NCI-H526 (cell line): Measurements from ENCODE around the gene RHOD.

Source experiments
- DNase-seq, 2 experiments: peaks; one replicate each; lab custom pipeline; 2025; lab: John Stamatoyannopoulos, UW

RHOD gene

DNA sequence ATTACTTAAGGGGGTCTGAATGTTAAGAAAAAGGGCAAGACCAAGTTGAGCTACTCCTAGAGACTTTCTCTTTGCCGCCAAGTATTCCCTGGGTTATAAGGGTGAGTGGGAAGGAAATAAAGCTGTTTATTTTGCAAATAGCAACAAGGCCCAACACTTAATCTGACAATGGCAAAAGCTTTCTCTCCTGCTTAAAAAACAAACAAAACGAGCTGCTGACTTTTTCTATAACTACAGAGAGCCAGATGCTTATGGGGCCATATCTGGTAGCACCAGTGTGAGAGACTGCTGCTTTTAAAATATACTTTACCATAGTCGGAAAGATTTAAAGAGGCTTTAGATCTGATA lies 60.1 kb downstream of the RHOD start:
- no peak for DNase-seq

DNA sequence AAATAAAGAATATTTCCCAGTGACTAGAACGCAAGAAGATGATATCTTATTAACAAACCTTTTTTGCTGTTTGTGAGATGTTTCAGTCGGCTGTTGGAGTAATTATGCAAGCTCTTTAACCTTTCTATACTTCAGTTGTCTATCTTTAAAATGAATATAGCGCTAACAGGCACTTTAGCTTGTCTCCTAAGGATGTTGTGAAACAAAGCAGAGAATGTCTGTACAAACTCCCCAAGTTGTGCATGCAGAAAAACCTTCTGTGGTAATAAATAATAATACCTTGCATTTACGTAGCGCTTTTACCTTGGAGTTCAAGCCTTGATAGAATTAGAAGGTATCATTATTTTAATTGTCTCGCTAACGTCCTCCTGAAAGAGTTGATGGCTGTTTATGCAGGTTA lies 60.5 kb downstream of the RHOD start:
- no peak for DNase-seq

DNA sequence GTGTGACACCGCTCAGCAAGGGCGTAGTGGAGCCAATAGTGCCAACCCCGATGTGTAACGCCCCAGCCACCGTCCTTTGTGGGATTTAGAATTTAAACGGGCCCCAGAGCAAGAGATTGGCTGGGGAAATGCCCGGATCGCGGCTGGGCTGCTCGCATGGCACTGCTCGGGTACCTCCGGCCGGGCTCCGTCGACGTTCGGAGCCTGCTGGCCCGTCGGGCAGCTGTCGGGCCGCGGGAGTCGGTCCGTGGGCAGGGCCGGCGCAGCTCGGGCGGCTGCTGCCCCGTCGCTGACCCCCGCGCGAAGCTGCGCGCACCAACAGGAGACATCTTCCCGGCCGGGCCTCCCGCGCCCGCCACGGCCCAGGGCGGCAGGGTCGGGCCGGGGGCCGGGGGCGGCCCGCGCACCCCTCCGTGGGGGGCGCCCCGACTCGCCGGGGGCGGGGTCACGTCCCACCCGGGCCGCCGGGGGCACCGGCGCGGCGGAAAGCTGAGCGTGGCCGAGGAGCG lies 61.1 kb downstream of the RHOD start:
- no peak for DNase-seq

DNA sequence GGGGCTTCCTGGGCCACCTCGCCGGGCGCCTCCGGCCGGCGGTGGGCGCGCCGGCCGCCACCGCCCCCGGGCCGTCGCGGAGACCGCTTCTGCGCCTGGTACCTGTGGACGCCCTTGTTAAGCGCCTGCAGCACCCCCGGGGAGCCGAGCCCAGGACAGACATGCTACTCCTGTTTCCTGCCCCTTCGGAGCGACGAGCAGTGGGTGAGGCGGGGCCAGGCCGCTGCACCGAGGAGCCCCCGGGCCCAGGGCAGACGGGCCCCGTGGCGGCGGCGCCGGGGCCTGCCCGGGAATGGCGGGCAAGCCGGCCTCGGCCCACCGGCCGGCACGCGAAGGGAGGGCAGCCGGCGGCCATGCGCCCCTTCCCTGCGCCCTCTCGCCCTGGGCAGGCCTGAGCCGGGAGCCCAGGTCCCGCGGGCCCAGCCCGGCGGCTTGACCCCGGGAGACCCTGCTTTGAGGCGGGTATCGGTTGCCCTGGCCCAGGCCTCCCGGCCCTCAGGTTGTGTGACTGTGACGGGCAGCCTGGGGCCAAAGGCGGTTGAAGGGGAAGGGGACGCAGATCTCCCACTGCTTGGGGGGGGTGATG lies 61.6 kb downstream of the RHOD start:
- DNase-seq = peak in 1 of 2 experiments; percentile 62

DNA sequence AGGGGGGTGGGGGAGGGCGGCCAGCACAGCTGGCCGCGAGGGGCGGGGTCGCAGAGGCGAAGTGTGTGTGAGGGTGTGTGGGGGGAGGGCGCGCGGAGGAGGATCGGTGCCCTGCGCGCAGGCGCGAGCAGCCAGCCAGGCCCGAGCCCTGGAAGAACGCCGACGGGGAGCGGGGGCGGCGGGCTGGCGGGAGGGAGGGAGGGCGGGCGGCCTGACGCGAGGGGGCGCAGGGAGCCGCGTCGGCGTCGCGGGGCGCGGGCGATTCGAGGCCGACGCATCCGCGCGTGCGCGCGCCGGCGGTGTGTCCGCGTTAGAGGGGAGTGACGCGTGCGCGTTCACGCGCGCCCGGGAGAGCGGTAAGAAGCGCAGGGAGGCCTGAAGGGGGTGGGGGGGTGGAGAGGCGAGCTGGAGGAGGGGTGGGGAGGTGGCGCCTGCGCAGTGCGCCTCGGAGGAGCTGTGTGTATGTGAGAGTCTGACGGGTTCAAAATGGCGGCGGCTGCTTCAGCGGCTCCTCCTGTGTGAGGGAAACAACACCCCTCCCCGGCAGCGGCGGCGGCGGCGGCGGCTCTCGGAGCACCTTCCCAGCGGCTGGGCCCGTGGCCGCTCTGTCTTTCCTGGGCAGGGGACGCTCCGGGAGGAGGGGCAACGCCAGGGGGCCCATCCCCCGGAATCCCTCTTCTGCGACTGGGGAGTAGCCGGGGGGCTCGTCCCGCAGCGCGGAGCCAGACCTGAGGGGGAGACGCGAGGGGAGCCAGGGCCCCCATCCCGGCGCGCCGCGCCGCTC lies 62.3 kb downstream of the RHOD start, which contains the start of gene KDM2A:
KDM2A (plus strand) TSS at position 463 of the 784 bp plus-strand sequence. CDS start 2,054 bp downstream, outside the sequence.
- peak; percentile 95 to 100 for DNase-seq

DNA sequence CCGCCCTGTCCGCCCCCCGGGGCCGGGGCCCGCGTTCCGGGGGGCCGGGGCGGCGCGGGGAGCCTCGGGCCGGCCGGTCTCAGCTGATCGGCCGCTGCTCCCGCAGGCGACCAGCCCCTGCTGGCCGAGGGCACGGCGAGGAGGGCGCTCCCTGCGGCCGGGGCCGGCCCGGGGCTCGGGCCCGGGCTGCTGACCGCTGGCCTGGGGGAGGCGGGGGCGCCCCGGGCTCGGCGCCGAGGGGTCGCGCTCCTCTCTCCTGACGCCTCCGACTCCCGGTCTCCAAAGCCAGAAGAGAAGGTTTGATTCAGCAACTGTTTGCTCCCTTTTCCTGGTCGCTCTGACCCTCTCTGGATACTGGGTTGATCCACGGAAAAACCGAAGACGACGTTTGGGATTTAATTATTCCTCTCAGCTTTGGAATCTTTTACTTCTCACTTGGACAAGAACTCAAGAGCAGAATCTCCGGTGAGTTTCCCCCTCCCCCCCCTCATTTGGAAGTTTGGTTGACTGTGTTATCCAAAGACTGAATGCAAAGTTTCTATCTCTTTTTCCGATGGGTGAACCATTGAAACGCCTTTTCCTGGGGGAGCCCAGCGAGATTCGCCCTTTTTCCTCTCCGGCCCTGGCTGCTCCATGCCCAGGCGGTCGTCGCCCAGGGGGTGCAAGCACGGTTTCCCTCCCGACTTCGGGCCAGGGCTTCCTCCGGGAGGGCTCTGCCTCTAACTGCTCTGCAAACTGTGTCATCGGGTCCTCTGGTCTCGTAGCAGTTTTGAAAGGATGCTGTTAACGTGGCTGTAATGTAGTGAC lies 63.1 kb downstream of the RHOD start:
- peak; percentile 23 to 58 for DNase-seq

DNA sequence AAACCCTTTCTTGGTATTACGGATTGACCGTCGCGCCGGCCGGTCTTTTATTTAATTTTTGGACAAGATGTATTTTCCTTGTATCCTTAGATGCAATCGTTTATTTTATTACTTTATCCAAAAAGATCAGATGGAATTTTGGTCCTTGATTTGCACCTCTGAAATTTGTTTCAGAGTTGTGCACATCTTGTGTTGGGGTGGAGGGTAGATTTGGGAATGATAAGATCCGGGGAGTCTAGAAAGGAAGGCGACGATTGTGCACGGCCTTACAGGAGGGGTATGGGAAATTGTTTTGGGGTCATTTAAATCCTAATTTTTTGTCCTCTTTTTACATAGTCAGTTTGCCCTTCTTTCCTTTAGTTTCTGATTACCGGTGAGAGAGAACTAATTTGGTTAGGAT lies 63.8 kb downstream of the RHOD start:
- DNase-seq = no peak

DNA sequence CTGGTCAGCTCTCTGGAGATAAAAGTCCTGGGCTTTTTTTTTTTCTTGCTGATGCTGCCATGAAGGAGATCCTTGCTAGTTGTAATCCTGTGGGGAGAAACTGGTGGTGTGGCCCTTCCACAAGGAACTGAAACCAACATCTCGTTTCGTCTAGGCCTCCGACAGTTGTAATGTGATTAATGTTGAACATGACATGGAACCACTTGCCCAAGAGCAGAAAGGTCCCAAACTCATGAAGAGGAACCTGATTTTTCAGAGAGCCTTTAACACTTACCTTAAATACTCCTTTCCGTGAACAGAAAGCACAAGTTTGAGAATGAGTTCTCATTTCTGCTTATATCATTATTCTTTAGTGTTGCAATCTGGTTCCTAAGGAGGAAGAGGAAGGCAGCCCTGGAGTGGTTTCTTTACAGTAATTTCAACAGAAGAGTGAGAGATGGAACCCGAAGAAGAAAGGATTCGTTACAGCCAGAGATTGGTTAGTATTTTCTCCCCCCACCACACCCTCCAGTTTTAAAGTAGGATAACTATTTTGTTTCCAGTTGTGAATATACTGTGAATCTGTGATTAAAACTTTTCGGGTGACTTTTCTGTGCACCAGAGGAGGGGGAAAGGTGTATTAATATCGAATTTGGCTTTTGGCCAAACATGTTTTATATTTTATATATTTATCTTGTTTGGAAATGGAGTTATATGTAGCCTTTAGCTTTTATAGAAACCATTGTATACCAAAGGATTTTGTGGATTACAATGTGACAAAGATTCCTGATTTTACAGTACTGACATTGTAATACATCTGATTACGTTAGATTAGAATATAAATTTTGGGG lies 64.4 kb downstream of the RHOD start:
- DNase-seq = peak; percentile 20 to 48
